SHP77 (cell line): Measurements from ENCODE around the gene CHAF1B.

Experiments used
- DNase-seq, 2 experiments: peaks; one replicate each; lab custom pipeline; 2025; lab: John Stamatoyannopoulos, UW

The CHAF1B gene

GRCh38 chr21:36463991-36464390 lies 78.8 kb downstream of the CHAF1B start:
- no peak for DNase-seq

- no peak for DNase-seq
Observed at GRCh38 chr21:36464590-36464989, 79.4 kb downstream of the CHAF1B start.

- no peak for DNase-seq
Observed at GRCh38 chr21:36465478-36465877, 80.3 kb downstream of the CHAF1B start.

GRCh38 chr21:36466061-36466511 lies 80.9 kb downstream of the CHAF1B start:
- no peak for DNase-seq
